ENCODE results near the gene ARHGAP24. TPM values are rescaled to one million over a fixed set of nuclear protein-coding genes. Genes with fewer than 3 reads are reported as not detected.

The ARHGAP24 gene
- total and polyA plus RNA-seq, 2 donors (not counting 3 experiments of a cell fraction or from before 2014, with no cell fraction given), result 52.1 to 79.4 TPM

- DNase-seq (ENCODE audit: low read depth, low spot score) (no peak), FAIRE-seq (no peak)
- no peak overlapping the region for H3K9ac ChIP-seq (replicated peaks; ENCODE audit: extremely low read depth, insufficient read depth, low read length)
- no peak overlapping the region for H3K4me2 ChIP-seq (ENCODE audit: insufficient read depth, low read length)
- TF ChIP-seq CTCF (IDR thresholded peaks at IDR 0.05; ENCODE audit: extremely low read depth in 1 of 2, insufficient read depth in 1 of 2, low read depth in 1 of 2, low read length in 2 of 2) (no peak), GATA2 (IDR thresholded peaks at IDR 0.05; ENCODE audit: insufficient read depth, insufficient read length, low read depth, low read length) (no peak), JUN (IDR thresholded peaks at IDR 0.05; ENCODE audit: borderline replicate concordance, insufficient read depth, insufficient read length, low read depth) (no peak), MAX (IDR thresholded peaks at IDR 0.05; ENCODE audit: insufficient read depth, insufficient read length) (no peak), POLR2AphosphoS5 (IDR thresholded peaks at IDR 0.05; ENCODE audit: insufficient read depth, low read depth, low read length) (no peak), POLR2A (IDR thresholded peaks at IDR 0.05; ENCODE audit: low read depth, low read length) (no peak), FOS (IDR thresholded peaks at IDR 0.05; ENCODE audit: borderline replicate concordance, insufficient read depth, low read length) (no peak), EZH2 (IDR thresholded peaks at IDR 0.05; ENCODE audit: borderline replicate concordance, low read depth, low read length, severe bottlenecking) (no peak), MYC (IDR thresholded peaks at IDR 0.05; ENCODE audit: low read depth, low read length) (no peak)
- intact Hi-C loops (cut with micrococcal nuclease), result no loop called here
- no peaks in the 10 kb centered on the region for H3K36me3 ChIP-seq (ENCODE audit: control insufficient read depth in 2 of 2, extremely low read depth in 1 of 2, insufficient read depth in 2 of 2, low read length in 2 of 2)
- no peak overlapping the region for H2AFZ ChIP-seq (ENCODE audit: low read depth, low read length)
- H3K79me2 ChIP-seq (ENCODE audit: control insufficient read depth, insufficient read depth, low read length), result no peaks in the 10 kb centered on the region
- no peaks in the 10 kb centered on the region for H3K9me1 ChIP-seq (replicated peaks; ENCODE audit: control insufficient read depth, extremely low read depth, insufficient read depth, low read length)
- H4K20me1 ChIP-seq (replicated peaks; ENCODE audit: control insufficient read depth, extremely low read depth, insufficient read depth, low read length), result no peaks in the 10 kb centered on the region
- ChIA-PET CTCF (no interaction called here), POLR2A (no interaction called here)
- dilution Hi-C loops (cut with MboI; ENCODE audit: extremely low pct_ligation_motif_present, low sequenced_read_pairs), result no loop called here
- H3K27ac ChIP-seq (ENCODE audit: insufficient read depth, low read depth, low read length), result no peak overlapping the region
- no peak overlapping the region for H3K4me3 ChIP-seq (replicated peaks in 1 of 3; ENCODE audit: insufficient read depth in 1 of 3, low read depth in 1 of 3, low read length in 3 of 3)
- H3K27me3 ChIP-seq (ENCODE audit: control insufficient read depth in 2 of 2, insufficient read depth in 2 of 2, low read length in 2 of 2), result peaks cover 7 to 32% of the 10 kb centered on the region in 2 experiments
- no TSS peak for BruUV-seq (replicated peaks)
- no peaks in the 10 kb centered on the region for H3K9me3 ChIP-seq (replicated peaks; ENCODE audit: control insufficient read depth, insufficient read depth, low read length)
- no peaks in the 10 kb centered on the region for H3K4me1 ChIP-seq (ENCODE audit: control insufficient read depth, extremely low read depth, insufficient read depth, low read length)
Measured at GRCh38 chr4:85697854-85698253, 222.9 kb downstream of the ARHGAP24 start.

Measured in endothelial cell of umbilical vein (primary cell).